D341Med (cell line): ENCODE data around the gene DAP.
"Not testable (repeated sequence)": the region's sequence is repeated elsewhere in the genome, so short reads cannot be mapped to it uniquely, and the experiment has no call there.

Experiments used
- DNase-seq: peaks from one replicate; pipeline ENCODE4 v3.0.0; 2012; ENCODE audit warnings: low spot score

The DAP gene

GRCh38 chr5:10671041-10672008 is 89.7 kb downstream of the DAP start:
- no peak for DNase-seq

- no peak for DNase-seq
These were observed 91.1 kb downstream of the DAP start for GRCh38 chr5:10669983-10670382.

- DNase-seq = no peak
These were observed 92.3 kb downstream of the DAP start for GRCh38 chr5:10668697-10669096.

GRCh38 chr5:10667431-10668057 is 93.5 kb downstream of the DAP start:
- no peak for DNase-seq

- no peak for DNase-seq
These were observed 94.3 kb downstream of the DAP start for GRCh38 chr5:10666531-10667299.

- DNase-seq = no peak
These were observed 95.2 kb downstream of the DAP start for GRCh38 chr5:10665799-10666198.

- not testable (repeated sequence) for DNase-seq
These were observed 96.8 kb downstream of the DAP start for GRCh38 chr5:10664180-10664769.

- DNase-seq = no peak
These were observed 97.4 kb downstream of the DAP start for GRCh38 chr5:10663489-10664179.

GRCh38 chr5:10662661-10663488 is 98.2 kb downstream of the DAP start:
- no peak for DNase-seq

- no peak for DNase-seq
These were observed 99.0 kb downstream of the DAP start for GRCh38 chr5:10662083-10662482.

GRCh38 chr5:10661401-10661800 is 99.6 kb downstream of the DAP start:
- no peak for DNase-seq

- DNase-seq = no peak
These were observed 100.2 kb downstream of the DAP start for GRCh38 chr5:10660720-10661387.

- no peak for DNase-seq
These were observed 100.9 kb downstream of the DAP start for GRCh38 chr5:10660135-10660534.

- DNase-seq = no peak
These were observed 102.8 kb downstream of the DAP start for GRCh38 chr5:10658265-10658664.

- DNase-seq = no peak
These were observed 104.8 kb downstream of the DAP start for GRCh38 chr5:10655972-10656830.

GRCh38 chr5:10655161-10655971 is 105.7 kb downstream of the DAP start:
- DNase-seq = no peak

- DNase-seq = no peak
These were observed 106.5 kb downstream of the DAP start for GRCh38 chr5:10654566-10654965.

GRCh38 chr5:10653751-10654400 is 107.2 kb downstream of the DAP start:
- DNase-seq = no peak
